ENCODE results near the gene RAB40C.

RAB40C gene

DNA sequence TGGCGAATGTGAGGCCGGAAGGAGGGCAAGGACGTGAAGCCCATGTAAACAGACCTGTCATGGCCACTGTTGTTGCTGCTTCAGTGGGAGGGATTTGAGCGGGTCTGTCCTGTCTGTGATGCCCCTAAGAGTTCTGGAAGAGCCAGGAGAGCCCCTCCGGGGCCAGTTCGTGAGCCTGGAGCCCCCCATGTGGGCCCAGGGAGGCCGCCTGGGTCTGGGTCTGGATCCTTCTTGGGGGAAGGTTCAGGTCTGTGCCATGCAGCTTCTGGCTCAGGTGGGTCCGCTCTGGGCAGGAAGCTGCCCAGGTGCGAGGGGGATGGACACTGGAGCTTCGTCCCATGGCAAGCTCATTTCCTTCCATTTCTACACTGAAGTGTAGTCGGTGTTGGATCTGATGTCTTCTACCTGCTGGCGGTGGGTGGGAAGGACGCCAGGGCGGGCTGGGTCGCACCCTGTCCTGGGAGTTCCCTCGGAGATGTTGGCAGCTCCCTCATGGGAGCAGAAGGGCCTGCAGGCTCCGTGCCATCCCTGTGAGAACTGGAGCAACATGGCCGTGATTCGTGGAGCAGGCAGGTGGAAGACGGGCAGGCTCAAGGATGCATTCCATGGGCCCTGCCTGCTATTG, 29.7 kb downstream of the RAB40C start:
- DNase-seq, result no peak

DNA sequence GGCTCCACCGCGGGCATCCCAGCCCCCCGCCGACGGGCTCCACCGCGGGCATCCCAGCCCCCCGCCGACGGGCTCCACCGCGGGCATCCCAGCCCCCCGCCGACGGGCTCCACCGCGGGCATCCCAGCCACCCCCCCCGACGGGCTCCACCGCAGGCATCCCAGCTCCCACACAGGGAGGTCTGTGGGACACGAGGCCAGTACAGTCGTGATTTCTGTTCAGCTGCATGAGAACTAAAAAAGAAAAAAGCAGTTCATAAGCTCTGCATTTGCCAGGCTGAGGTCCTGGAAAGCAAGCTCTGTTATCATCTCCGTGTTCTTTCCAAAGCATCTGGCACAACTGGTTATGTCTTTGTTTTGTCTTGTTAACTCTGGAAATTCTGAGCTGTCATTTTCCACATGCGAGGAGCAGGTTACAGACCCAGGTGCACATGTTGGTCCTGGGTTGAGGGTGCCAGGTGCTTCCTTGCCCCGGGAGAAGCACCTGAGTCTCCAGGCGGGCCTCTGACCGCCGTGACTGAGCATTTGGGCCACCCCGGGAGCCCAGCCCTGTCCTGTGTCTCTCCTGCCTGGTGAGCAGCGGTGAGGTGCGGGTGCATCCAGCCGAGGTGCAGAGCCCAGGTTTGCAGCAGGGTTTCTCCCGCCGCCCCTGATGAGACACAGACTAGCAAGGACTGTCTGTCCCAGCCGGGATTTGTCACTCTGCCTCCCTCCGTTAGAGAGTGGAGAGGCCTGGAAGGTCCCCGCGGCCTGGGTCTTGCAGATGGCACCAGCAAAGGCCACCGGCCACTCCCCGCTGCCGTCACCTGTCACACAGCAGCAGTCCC, 31.0 kb downstream of the RAB40C start:
- DNase-seq, result no peak

DNA sequence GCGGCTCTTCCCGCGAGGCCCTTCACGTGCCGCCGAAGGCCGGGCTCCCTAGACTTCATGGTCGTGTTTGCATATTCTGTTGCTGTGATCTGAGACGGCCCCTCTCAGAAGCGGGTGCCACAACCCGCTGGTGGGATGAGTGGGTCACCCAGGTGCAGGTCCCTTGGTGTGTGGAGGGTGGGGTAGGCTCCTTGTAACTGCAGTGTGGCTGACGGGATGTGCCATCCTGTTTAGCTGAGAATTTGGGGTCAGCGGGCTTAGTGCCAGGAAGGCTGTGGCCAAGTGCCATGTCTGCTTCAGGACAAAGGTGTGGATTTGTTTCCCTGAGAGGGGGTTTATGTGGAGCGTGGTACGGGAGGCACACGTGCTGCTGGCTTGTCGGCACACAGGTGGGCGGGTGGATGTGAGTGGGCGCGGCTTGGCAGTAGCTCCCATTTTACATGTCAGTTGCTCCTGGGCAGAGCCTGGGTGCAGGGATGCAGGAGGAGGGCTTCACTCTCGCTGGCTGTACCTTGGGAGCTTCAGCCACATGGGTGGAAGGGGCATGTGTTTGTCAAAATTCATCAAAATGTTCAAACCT, 31.8 kb downstream of the RAB40C start:
- no peak for DNase-seq

DNA sequence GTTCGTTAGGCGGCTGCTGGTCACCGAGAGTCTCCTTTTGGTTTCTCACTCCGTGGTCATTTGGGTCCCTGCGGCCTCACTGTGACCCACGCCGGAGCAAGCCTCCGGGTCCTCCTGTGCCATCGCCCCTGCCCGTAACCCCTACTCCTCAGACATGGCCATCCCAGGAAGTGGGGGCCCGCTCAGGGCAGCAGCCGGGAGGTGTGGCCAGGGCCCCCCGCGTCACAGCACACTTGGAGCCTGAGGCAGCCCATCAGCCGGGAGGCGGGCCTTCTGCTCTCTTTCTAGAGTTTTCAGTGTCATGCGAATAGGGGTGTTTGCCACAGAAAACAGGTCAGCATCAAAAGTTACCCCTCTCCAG, 33.0 kb downstream of the RAB40C start:
- no peak for DNase-seq

DNA sequence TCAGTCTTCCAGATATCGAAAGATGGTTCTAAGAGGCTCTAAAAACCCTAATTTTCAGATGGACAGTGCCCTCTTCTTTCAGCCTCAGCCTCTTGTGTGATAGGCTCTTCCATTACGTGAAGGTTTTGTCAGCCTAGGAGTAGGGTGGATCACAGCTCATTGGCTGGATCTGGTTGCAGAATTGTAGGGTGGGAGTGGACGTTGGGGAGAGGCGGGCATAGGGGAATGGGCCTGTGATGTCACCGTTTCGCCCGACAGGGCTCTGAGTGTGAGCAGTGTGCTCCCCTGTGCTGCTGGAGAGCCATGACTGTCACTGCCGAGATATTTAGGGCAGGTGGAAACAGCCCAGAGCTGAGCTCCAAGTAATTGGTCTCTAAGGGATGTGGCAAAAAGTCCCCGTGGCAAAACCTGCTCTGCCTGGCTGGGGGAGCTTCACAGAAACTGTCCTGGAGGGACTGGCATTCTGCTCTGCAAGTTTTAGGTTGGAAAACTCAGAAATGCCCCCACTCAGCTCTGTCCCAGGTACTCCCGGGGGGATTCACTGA, 34.7 kb downstream of the RAB40C start:
- no peak for DNase-seq

DNA sequence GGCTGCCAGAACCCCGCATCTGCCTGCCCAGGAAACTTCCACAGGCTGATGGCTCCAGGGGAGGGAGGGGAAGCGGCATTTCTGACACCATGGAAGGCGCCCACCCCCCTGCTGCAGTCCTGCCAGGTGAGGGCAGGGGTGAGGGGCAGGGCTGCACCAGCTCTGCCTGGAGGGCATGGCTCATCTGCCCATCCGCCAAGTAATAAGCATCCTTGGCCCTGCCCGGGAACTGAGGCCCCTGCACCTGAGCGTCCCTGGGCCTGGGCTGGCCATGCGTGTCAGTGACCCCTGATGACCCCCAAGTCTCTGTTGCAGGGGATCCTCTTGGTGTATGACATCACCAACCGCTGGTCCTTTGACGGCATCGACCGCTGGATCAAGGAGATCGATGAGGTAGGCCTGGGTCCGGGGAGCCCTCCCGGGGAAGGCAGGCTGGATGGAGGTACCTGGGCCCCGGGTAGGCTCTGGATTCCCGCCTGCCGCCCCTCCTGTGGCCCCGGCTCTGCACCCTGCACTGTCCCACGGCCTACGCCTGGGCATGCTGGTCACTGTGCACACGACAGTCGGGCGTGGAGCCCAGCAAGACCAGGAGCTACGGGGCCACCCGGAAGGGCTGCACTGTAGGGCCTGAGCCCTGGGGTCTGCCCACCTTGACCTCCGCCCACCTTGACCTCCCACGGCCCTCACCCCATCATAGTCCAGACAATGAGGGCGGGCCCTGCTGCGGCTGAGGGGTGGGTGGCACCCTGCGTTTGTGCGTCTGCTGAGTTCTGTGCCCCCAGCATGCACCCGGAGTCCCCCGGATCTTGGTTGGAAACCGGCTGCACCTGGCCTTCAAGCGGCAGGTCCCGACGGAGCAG, 35.5 kb downstream of the RAB40C start:
- no peak for DNase-seq

DNA sequence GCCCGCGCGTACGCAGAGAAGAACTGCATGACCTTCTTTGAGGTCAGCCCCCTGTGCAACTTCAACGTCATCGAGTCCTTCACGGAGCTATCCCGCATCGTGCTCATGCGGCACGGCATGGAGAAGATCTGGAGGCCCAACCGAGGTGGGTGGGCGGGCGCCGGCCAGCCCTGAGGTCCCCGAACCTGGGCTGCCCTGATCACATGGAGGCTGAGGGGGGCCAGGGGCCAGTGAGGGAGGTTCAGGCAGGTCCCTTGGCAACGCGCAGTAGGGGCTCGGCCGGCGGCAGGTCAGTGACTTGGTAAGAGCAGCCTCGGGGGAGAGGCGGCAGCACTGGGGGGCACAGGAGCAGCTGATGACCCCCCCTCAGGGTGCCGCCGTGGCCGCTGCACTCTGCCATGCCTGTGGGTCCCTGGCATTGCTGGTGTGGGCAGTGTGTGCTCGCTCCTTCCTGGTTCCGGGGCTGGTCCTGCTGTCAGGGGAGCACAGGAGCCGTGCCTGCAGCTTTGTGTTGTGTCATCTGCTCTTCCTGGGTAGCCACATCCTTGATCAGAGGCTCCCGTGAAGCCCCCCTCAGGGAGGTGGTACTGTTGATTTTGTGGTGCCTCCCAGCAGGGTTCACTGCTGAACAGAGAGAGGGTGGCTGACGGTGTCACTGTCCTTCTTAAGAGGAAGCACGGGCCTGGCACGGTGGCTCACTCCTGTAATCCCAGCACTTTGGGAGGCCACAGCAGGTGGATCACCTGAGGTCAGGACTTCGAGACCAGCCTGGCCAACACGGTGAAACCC, 36.3 kb downstream of the RAB40C start:
- no peak for DNase-seq

DNA sequence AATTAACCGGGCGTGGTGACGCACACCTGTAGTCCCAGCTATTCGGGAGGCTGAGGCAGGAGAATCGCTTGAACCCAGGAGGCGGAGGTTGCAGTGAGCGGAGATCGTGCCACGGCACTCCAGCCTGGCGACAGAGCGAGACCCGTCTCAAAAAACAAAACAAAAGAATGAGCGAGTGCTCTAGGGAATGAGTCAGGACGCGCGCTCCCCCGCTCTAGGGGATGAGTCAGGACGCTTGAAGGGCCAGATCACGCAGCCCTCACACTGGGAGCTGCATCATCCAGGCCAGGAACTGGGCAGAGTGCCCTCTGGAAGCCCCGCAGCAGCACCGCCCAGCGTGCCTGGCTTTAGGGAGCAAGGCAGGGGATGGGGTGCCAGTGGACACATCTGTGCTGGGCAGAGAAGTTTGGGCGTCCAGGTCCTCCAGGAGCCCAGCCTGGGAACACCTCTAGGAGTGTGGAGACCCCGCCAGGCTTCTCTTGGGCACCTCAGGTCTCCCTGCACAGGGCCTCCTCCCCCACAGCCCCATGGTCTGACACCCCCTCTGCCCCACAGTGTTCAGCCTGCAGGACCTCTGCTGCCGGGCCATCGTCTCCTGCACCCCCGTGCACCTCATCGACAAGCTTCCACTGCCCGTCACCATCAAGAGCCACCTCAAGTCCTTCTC, 37.1 kb downstream of the RAB40C start:
- DNase-seq, result peak; percentile 55

DNA sequence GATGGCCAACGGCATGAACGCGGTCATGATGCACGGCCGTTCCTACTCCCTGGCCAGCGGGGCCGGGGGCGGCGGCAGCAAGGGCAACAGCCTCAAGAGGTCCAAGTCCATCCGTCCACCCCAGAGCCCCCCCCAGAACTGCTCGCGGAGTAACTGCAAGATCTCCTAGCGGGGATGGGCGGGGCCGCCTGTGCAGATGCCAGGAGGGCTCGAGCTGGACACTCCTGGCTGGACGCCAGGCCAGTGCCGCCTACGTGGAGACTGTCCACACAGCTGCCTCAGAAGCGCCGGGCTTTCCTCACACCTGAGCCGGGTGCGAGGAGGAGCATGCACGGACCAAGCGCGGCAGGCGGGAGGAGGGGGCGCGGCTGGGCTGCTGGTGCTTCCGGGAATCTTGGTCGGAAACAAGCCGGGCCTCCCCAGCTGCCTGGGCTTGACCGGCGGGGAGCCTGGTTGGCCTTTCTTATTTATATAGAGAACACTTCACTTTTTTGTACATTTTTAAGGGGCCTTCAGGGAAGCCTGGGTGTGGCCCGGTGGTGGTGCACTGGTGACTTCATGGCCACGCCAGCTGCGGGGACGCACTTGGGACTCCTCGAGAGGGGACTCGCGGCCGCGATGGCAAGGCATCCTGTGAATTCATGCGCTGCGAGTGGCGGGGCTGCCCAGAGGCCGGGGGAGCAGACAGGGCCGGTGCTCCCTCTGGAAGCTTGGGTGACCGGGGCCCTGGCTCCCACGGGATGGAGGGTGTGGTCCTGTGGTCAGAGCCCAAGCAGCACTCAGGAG, 37.8 kb downstream of the RAB40C start:
- DNase-seq, result no peak

DNA sequence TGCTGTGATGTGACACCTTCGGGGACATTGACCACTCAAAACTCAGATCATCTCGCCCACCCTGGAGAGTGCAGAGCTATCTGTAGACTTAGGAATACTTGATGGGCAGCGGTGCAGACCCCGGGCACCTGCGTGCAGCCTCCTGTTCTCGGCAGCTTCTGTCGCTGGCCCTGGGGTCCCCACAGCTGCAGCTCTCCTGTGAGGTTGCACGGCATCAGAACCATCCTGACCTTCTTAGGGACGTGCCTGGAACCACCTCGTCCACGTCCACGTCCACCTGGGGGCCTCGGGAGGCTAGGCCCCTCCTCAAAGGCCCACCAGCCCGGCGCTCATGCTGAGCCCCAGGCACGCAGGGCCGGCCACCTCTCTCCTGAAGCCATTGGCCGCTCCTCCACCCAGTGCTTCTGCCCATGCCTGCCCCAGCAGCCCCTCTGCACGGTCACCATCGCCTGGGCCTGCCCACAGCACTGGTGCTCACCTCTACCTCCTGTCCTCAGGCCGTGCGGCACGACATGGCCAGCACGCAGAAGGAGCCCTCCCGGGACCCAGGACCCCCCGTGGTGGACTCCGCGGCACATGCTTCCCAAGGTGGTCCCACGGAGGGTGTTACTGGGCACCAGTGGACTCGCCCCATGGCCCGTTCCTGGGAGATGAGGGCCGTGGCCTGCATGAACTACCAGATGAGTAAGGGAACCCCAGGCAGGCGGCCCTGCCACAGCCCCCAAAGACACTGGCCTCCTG, 38.6 kb downstream of the RAB40C start:
- no peak for DNase-seq

DNA sequence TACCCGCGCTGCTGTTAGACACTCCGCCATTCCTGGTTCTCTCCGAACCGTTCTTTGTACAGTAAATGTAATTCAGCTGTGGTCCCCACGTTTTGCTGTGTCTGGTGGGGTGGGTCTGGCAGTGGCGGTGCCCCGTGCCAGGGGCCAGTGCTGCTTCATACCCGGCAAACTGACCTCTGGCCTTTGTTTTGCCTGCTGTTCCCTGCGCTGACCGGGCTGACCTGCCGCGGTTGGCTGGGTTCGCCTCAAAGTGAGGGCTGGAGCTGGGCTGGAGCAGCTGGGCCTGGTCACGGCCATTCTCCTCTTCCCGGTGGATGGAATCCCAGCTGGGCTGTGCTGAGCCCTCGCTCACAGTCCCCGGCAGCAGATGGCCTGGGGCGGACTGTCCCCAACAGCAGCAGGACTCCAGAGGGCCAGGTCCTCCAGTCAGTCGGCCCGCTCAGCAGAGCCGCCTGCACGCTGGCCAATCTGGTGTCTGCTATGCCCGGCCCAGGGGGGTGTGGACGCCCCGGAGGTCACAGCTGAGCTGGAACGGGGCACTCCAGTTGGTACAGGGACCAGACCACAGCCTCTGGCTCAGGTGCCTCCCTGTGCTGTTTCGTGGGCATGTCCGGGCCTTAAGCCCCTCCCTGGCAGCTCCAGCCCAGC, 39.4 kb downstream of the RAB40C start:
- no peak for DNase-seq

DNA sequence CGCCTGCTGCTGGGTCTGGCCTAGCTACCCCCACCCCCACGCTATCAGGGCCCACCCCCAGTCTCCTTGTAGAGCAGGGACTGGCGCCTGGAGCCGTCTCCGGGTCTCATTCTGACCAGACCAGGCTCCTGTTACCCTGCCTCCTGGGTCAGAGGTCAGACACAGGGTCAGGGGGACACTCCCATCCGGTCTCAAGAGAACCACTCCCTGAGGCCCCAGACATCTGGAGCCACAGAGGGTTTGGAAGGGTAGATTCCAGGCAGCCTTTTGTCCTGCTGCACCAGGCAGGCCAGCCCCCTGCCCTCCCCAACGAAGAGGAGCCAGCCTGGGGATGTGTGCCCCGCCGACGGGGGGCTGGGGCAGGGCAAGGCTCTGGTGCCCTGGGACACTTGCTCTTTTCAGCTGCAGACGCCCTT, 40.0 kb downstream of the RAB40C start:
- DNase-seq, result no peak

DNA sequence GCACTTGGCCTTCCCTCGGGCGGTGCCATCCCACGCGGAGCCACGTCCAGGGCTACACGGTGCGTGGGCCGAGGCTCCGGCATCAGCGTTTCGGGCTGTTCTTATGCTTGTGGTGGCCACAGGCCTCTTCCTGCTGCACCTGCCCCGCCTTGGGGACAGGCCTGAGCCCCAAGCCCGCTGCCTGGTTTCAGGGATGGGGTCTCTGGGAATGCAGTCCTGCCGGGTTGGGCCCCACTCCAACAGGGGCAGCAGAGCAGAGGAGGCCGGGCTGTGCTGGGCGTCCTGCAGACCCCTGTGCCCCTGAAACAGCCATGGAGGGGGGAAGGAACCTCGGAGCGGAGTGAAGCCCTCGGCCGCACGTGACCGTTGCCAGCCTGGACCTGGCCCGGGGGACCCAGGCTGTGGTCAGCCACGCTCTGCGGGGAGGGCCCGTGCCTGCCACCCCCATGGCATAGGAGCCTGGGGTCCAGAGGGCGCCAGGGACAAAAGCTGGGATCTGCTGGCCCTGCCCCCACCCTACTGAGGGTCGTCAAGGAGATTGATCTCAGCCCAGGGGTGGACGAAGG, 40.5 kb downstream of the RAB40C start:
- no peak for DNase-seq

DNA sequence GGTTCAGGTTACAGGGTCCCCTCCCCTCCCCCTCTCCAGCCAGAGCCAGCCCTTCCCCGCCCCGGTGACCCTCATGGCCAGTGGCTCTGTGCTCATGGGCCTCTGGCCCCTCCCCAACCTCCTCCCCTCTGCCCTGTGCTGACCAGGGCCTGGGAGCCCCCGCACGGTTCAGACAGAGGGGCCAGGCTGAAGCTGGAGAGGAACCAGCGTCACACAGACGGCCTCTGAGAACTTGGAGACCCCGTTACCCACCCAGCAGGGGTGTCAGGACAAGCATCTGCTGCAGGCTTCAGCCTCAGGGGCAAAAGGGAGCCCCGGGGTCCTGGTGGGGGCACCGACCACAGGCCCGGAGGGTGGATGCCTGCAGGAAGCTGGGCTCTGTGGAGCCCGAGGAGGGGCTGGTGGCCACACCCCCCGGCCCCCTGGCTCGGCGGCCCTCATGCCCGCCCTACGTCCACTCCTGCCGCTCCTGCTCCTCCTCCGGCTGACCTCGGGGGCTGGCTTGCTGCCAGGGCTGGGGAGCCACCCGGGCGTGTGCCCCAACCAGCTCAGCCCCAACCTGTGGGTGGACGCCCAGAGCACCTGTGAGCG, 41.0 kb downstream of the RAB40C start, which contains the start of gene WFIKKN1:
Gene WFIKKN1, plus strand, starts transcription at position 171 of the 591 bp plus-strand sequence. Its CDS starts 269 bp downstream, at position 440.
- DNase-seq, result no peak

DNA sequence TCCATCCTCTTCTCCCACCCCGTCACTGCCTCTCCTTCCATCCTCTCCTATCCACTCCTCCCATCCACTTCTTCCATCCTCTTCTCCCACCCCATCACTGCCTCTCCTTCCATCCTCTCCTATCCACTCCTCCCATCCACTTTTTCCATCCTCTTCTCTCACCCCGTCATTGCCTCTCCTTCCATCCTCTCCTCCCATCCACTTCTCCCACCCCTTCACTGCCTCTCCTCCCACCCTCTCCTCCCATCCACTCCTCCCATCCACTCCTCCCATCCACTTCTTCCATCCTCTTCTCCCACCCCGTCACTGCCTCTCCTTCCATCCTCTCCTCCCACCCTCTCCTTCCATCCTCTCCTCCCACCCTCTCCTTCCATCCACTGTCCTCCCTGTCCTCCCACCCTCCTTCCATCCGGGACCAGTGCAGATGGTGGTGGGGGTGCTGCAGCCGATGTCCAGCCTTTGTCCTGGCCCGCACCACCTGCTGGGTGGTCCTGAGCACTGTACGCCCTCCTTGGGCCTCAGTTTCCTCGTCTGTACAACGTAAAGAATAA, 42.0 kb downstream of the RAB40C start:
- DNase-seq, result no peak

DNA sequence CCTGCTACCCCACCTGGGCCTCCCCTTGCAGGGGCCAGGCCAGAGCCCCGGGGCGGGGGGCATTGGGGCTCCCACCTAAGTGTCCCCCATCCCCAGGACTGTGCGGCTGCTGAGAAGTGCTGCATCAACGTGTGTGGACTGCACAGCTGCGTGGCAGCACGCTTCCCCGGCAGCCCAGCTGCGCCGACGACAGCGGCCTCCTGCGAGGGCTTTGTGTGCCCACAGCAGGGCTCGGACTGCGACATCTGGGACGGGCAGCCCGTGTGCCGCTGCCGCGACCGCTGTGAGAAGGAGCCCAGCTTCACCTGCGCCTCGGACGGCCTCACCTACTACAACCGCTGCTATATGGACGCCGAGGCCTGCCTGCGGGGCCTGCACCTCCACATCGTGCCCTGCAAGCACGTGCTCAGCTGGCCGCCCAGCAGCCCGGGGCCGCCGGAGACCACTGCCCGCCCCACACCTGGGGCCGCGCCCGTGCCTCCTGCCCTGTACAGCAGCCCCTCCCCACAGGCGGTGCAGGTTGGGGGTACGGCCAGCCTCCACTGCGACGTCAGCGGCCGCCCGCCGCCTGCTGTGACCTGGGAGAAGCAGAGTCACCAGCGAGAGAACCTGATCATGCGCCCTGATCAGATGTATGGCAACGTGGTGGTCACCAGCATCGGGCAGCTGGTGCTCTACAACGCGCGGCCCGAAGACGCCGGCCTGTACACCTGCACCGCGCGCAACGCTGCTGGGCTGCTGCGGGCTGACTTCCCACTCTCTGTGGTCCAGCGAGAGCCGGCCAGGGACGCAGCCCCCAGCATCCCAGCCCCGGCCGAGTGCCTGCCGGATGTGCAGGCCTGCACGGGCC, 42.8 kb downstream of the RAB40C start:
- DNase-seq, result no peak

DNA sequence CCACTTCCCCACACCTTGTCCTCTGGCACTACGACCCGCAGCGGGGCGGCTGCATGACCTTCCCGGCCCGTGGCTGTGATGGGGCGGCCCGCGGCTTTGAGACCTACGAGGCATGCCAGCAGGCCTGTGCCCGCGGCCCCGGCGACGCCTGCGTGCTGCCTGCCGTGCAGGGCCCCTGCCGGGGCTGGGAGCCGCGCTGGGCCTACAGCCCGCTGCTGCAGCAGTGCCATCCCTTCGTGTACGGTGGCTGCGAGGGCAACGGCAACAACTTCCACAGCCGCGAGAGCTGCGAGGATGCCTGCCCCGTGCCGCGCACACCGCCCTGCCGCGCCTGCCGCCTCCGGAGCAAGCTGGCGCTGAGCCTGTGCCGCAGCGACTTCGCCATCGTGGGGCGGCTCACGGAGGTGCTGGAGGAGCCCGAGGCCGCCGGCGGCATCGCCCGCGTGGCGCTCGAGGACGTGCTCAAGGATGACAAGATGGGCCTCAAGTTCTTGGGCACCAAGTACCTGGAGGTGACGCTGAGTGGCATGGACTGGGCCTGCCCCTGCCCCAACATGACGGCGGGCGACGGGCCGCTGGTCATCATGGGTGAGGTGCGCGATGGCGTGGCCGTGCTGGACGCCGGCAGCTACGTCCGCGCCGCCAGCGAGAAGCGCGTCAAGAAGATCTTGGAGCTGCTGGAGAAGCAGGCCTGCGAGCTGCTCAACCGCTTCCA, 43.6 kb downstream of the RAB40C start:
- no peak for DNase-seq

Data from activated CD8-positive, alpha-beta memory T cell treated with anti-CD3 and anti-CD28 coated beads, Interleukin-2, amount 50 U/mL, for 48 hours (primary cell).